SK-N-SH (cell line): Measurements from ENCODE around the gene PLB1.

Source experiments
- GABPA ChIP-seq: IDR thresholded peaks from 2 replicates; pipeline ENCODE4 v1.4.0; 2012; ENCODE audit warnings: low read depth, mild to moderate bottlenecking
- JUND ChIP-seq: IDR thresholded peaks from 2 replicates; pipeline ENCODE4 v1.4.0; 2012
- MEF2A ChIP-seq: IDR thresholded peaks from 2 replicates; pipeline ENCODE4 v1.4.0; 2012; ENCODE audit warnings: low read depth, borderline replicate concordance
- RFX5 ChIP-seq: IDR thresholded peaks from 2 replicates; pipeline ENCODE4 v1.6.1; 2012; ENCODE audit warnings: mild to moderate bottlenecking, improper control_type of control experiment, low read length
- SMC3 ChIP-seq: IDR thresholded peaks from 2 replicates; pipeline ENCODE4 v1.6.1; 2012; ENCODE audit warnings: low read depth, low read length, improper control_type of control experiment
- TAF1 ChIP-seq: IDR thresholded peaks from 2 replicates; pipeline ENCODE4 v1.6.1; 2012; ENCODE audit warnings: low read depth, mild to moderate bottlenecking, low read length, moderate library complexity, borderline replicate concordance
- TCF12 ChIP-seq: IDR thresholded peaks from 2 replicates; pipeline ENCODE4 v1.4.0; 2012
- TEAD4 ChIP-seq: IDR thresholded peaks from 2 replicates; pipeline ENCODE4 v1.4.0; 2012; ENCODE audit warnings: mild to moderate bottlenecking, borderline replicate concordance; ENCODE audit not compliant: insufficient read depth
- TF ChIP-seq, protein P1 (sequence below): fragments of 200-600 bp; sonication (generic); IDR thresholded peaks from 2 replicates; pipeline ENCODE4 v1.6.1; 2017; ENCODE audit warnings: antibody characterized with exemption, mild to moderate bottlenecking, moderate library complexity
- TF ChIP-seq, protein P2 (sequence below): IDR thresholded peaks from 2 replicates; pipeline ENCODE4 v1.4.0; 2012; ENCODE audit warnings: low read depth
- TF ChIP-seq, protein P3 (sequence below): IDR thresholded peaks from 2 replicates; pipeline ENCODE4 v1.6.1; 2012; ENCODE audit warnings: mild to moderate bottlenecking, low read depth, low read length, moderate library complexity
- TF ChIP-seq, protein P4 (sequence below): fragments of 150-350 bp; IDR thresholded peaks from 2 replicates; pipeline ENCODE4 v1.6.1; 2016; ENCODE audit warnings: mild to moderate bottlenecking, low read depth, low read length

DNA sequence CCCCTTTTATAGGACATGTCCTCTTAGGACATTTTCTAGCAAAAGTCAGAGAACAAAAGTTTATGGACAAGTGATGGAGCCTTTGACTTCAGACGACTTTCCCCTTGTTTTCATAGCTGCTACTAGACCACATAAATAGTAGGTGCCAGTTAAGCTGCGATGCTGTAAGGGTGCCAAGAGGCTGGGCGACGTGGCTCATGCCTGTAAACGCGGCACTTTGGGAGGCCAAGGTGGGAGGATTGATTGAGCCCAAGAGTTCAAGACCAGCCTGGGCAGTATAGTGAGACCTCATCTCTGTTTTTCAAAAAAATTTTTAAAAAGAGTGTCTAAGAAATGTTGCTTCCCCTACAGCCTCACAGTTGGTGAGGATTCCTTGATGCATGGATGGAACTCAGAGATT, 2.2 kb upstream of the PLB1 start:
- TF ChIP-seq, protein P1, sequence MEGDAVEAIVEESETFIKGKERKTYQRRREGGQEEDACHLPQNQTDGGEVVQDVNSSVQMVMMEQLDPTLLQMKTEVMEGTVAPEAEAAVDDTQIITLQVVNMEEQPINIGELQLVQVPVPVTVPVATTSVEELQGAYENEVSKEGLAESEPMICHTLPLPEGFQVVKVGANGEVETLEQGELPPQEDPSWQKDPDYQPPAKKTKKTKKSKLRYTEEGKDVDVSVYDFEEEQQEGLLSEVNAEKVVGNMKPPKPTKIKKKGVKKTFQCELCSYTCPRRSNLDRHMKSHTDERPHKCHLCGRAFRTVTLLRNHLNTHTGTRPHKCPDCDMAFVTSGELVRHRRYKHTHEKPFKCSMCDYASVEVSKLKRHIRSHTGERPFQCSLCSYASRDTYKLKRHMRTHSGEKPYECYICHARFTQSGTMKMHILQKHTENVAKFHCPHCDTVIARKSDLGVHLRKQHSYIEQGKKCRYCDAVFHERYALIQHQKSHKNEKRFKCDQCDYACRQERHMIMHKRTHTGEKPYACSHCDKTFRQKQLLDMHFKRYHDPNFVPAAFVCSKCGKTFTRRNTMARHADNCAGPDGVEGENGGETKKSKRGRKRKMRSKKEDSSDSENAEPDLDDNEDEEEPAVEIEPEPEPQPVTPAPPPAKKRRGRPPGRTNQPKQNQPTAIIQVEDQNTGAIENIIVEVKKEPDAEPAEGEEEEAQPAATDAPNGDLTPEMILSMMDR: no peak
- no peak for TF ChIP-seq JUND
- TF ChIP-seq SMC3: no peak
- TF ChIP-seq TAF1: no peak
- TF ChIP-seq, protein P2, sequence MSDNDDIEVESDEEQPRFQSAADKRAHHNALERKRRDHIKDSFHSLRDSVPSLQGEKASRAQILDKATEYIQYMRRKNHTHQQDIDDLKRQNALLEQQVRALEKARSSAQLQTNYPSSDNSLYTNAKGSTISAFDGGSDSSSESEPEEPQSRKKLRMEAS: no peak
- TF ChIP-seq, protein P3, sequence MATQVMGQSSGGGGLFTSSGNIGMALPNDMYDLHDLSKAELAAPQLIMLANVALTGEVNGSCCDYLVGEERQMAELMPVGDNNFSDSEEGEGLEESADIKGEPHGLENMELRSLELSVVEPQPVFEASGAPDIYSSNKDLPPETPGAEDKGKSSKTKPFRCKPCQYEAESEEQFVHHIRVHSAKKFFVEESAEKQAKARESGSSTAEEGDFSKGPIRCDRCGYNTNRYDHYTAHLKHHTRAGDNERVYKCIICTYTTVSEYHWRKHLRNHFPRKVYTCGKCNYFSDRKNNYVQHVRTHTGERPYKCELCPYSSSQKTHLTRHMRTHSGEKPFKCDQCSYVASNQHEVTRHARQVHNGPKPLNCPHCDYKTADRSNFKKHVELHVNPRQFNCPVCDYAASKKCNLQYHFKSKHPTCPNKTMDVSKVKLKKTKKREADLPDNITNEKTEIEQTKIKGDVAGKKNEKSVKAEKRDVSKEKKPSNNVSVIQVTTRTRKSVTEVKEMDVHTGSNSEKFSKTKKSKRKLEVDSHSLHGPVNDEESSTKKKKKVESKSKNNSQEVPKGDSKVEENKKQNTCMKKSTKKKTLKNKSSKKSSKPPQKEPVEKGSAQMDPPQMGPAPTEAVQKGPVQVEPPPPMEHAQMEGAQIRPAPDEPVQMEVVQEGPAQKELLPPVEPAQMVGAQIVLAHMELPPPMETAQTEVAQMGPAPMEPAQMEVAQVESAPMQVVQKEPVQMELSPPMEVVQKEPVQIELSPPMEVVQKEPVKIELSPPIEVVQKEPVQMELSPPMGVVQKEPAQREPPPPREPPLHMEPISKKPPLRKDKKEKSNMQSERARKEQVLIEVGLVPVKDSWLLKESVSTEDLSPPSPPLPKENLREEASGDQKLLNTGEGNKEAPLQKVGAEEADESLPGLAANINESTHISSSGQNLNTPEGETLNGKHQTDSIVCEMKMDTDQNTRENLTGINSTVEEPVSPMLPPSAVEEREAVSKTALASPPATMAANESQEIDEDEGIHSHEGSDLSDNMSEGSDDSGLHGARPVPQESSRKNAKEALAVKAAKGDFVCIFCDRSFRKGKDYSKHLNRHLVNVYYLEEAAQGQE: no peak
- TF ChIP-seq, protein P4, sequence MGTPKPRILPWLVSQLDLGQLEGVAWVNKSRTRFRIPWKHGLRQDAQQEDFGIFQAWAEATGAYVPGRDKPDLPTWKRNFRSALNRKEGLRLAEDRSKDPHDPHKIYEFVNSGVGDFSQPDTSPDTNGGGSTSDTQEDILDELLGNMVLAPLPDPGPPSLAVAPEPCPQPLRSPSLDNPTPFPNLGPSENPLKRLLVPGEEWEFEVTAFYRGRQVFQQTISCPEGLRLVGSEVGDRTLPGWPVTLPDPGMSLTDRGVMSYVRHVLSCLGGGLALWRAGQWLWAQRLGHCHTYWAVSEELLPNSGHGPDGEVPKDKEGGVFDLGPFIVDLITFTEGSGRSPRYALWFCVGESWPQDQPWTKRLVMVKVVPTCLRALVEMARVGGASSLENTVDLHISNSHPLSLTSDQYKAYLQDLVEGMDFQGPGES: no peak
- TF ChIP-seq TCF12: no peak
- TF ChIP-seq TEAD4: no peak
- TF ChIP-seq MEF2A: no peak
- TF ChIP-seq RFX5: no peak
- no peak for TF ChIP-seq GABPA
